ENCODE measurements around the gene AVP. TPM values are rescaled to one million over a fixed set of nuclear protein-coding genes. Genes with fewer than 3 reads are reported as not detected.
"Not testable (repeated sequence)": the region's sequence is repeated elsewhere in the genome, so short reads cannot be mapped to it uniquely, and the experiment has no call there.

Gene AVP
- polyA plus RNA-seq, 3 donors from 2014 or later: not detected

DNA sequence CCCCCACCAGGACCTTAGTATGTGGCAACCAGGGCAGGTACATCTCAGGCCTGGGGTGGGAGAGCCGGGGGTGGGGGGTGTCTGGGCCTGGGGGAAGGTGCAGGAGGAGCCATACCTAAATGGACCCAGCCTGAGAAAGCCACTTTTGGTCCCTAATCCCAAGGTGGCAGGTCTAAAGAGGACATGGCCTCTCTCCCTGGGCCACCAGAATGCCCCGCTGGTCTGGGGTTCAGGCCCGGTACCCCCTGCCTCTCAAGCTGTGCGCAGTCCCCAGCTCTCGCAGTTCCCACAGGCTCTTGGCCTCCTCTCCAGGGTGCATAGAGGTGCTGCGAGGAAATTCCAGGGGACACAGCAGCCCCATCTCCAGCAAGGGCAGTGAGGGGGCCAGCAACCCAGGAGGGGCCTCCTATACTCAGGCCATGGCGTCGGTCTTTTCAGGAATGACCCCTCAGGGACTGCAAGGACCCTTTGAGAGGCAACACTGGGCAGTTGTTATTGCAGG is 1.1 kb upstream of the AVP start:
- Mint-ChIP-seq H3K9me3 (no peaks in the 10 kb centered on the region), H3K27ac (no peak overlapping the region), H3K4me3 (no peak overlapping the region), H3K4me1 (peaks cover 0 to 12% of the 10 kb centered on the region in 2 donors), H3K36me3 (peaks cover 0 to 5% (median 0%) of the 10 kb centered on the region in 3 donors), H3K27me3 (ENCODE audit: low read depth in 3 of 3) (peaks cover 14 to 32% (median 29%) of the 10 kb centered on the region in 3 donors)
- no peak for DNase-seq

DNA sequence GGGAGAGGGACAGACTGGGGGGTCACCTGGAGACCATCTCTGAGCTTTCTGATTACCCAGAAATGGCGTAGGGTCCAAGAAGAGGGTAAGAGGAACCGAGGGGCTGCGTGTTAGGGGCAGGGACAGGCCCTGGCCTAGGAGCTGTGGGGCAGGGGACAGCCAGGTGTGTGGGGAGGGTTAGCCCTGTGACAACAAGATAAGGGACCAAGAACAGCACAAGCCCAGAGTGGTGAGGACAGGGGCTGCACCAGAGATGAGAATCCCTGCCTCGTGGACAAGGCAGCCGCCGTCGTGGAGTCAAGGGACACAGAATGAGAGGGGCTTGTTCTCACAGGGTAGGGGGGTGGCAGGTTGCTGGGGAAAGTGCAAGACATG is 449 bp upstream of the AVP start:
- Mint-ChIP-seq H3K4me1 (peaks cover 0 to 12% of the 10 kb centered on the region in 2 donors), H3K27ac (no peak overlapping the region), H3K36me3 (peaks cover 0 to 5% (median 0%) of the 10 kb centered on the region in 3 donors), H3K27me3 (ENCODE audit: low read depth in 3 of 3) (peaks cover 18 to 29% (median 28%) of the 10 kb centered on the region in 3 donors), H3K9me3 (no peaks in the 10 kb centered on the region), H3K4me3 (no peak overlapping the region)
- DNase-seq: no peak

DNA sequence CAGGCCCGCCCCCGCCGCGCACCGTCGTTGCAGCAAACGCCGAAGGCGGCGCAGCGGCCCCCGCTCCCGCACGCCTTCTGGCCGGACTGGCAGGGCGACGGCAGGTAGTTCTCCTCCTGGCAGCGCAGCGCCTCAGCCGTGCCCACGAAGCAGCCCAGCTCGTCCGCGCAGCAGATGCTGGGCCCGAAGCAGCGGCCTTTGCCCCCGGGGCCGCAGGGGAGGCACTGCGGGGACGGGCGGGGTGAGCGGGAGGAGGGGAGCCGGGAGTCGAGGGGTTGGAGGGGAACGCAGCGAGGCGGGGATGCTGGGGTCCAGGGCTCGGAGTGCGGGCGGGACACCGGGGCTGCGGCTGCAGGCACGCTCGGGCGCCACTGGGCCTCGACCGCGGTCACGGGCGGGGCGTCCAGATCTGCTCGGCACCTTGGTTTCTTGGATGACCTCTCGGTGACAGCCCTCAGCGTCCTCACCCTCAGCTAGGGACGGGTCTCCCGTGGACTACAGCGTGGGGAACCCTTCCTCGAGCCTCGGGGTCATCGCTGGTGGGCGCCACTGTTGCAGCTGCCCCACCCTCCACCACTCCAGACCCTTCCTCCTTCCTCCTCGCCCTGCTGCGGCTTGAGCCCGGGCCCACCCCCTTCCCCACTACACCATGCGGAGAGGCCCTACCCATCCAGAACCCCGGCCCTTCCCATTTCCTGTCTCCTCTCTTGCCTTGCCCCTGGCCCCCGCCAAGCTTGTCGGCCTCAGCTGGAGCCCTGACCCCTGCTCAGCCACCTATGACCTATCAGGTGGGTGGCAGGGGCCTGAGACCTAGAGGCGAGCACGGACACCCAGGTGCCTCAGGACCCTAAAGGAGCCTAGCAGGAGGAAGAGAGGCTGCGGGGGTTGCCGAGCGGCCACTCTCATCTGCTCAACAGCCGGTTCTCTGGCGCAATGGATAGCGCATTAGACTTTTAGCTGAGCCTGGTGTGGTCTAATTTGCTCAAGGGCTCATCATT is 1.3 kb downstream of the AVP start:
- H3K27me3 Mint-ChIP-seq (ENCODE audit: low read depth in 3 of 3): peaks cover 13 to 32% (median 23%) of the 10 kb centered on the region in 3 donors

DNA sequence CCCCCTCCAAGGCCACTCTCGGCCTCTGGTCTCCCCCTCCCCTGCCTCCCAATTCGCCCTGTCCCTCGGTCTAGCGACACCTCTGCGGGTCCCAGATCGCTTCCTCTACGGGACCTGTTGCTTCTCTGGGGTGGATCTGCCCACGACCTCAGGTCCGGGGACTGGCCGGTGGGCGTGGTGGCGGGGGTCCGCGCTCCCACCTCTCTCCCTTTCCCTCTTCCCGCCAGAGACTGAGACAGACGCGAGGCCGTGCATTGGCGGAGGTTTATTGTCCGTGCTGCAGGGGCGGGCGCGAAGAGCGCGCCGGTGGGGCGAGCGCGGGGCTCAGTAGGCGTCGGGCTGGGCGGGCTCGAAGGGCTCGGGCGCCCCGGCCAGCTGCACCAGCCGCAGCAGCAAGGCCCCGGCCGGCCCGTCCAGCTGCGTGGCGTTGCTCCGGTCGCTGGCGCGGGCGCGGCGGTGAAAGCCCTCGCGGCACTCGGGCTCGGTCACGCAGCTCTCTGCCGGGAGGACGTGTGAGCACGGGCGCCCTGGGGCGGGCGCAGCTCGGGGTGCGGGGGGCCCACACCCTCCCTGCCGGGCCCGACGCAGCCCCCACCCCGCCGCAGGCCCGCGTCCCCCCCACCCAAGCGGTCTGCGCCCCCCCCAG is 2.1 kb downstream of the AVP start:
- H3K4me1 Mint-ChIP-seq: peaks cover 5 to 18% of the 10 kb centered on the region in 2 donors
- peaks cover 18 to 31% (median 19%) of the 10 kb centered on the region in 3 donors for H3K27me3 Mint-ChIP-seq (ENCODE audit: low read depth in 3 of 3)
- no peak overlapping the region for H3K27ac Mint-ChIP-seq
- no peak for DNase-seq
- H3K9me3 Mint-ChIP-seq: no peaks in the 10 kb centered on the region
- peak overlapping the region; percentile 9 to 56 (median 47) for H3K4me3 Mint-ChIP-seq
- peaks cover 0 to 5% (median 3%) of the 10 kb centered on the region in 3 donors for H3K36me3 Mint-ChIP-seq

More for the DNA sequence above, 1.3 kb downstream of the AVP start:
- H3K4me3 Mint-ChIP-seq: peak overlapping the region in 3 of 5 donors; percentile 42 to 62 (median 46)
- H3K4me1 Mint-ChIP-seq: peaks cover 0 to 12% of the 10 kb centered on the region in 2 donors
- H3K9me3 Mint-ChIP-seq: no peaks in the 10 kb centered on the region
- H3K36me3 Mint-ChIP-seq: peaks cover 0 to 5% (median 0%) of the 10 kb centered on the region in 3 donors
- no peak overlapping the region for H3K27ac Mint-ChIP-seq
- DNase-seq: no peak

DNA sequence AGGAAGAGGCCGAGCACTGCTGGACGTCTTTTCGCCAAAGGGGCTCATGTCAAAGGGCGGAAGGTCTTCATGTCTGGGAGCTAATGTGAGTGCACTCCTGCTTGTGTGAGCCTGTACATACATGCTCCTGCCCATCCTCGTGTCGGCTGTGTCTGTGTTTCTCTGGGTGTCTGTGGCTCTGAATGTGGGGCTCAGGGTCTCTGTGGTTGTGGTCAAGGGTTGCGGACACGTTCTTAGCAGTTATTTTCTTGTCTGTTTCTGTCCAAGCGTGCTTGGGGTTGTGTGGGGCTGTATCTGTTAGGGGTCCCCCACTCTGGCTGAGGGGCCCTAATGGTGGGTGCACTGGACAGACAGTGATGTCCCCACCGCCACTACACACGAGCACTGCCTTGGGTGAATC is 2.9 kb downstream of the AVP start:
- DNase-seq: no peak
- Mint-ChIP-seq H3K9me3 (no peaks in the 10 kb centered on the region), H3K27ac (no peak overlapping the region), H3K36me3 (peaks cover 0 to 5% (median 3%) of the 10 kb centered on the region in 3 donors), H3K4me3 (peak overlapping the region in 3 of 5 donors; percentile 9 to 53 (median 15)), H3K27me3 (ENCODE audit: low read depth in 3 of 3) (peaks cover 18 to 29% (median 22%) of the 10 kb centered on the region in 3 donors), H3K4me1 (peaks cover 6 to 25% of the 10 kb centered on the region in 2 donors)

GRCh38 chr20:3080939-3081388 is 3.6 kb downstream of the AVP start:
- Mint-ChIP-seq H3K27me3 (ENCODE audit: low read depth in 3 of 3) (peaks cover 18 to 29% (median 23%) of the 10 kb centered on the region in 3 donors), H3K27ac (no peak overlapping the region), H3K4me3 (no peak overlapping the region), H3K4me1 (peaks cover 6 to 26% of the 10 kb centered on the region in 2 donors), H3K9me3 (no peaks in the 10 kb centered on the region), H3K36me3 (peaks cover 0 to 5% (median 3%) of the 10 kb centered on the region in 3 donors)
- no peak for DNase-seq

DNA sequence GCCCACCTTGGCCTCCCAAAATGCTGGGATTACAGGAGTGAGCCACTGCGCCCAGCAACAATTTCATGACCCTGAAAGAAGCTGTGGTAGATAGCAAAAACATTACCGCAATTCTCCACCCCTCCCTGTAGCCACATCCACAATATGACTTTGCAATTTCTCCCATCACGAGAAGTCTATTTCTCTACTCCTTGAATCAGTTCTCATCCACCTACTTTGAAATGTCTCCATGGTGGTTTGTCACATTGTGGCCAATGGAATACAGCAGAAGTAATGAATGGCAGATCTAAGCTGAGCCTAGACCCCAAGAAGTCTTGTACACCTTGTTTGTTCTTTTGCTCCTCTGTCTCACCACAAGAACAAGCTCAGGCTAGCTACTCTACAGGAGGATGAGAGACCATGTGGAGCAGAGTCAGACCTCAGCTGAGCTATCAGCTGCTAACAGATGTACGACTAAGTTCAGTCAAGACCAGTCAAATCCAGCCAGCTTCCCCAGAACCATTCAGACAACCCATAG is 6.8 kb downstream of the AVP start:
- H3K4me1 Mint-ChIP-seq: peaks cover 6 to 22% of the 10 kb centered on the region in 2 donors
- H3K27me3 Mint-ChIP-seq (ENCODE audit: low read depth in 3 of 3): peaks cover 19 to 23% (median 20%) of the 10 kb centered on the region in 3 donors
- peak in 1 of 3 donors; percentile 14 for DNase-seq
- peak overlapping the region in 4 of 5 donors; percentile 11 to 68 (median 34) for H3K4me3 Mint-ChIP-seq
- no peaks in the 10 kb centered on the region for H3K9me3 Mint-ChIP-seq
- H3K27ac Mint-ChIP-seq: peak overlapping the region in 3 of 6 donors; percentile 6 to 59 (median 26)
- peaks cover 0 to 6% (median 5%) of the 10 kb centered on the region in 3 donors for H3K36me3 Mint-ChIP-seq

DNA sequence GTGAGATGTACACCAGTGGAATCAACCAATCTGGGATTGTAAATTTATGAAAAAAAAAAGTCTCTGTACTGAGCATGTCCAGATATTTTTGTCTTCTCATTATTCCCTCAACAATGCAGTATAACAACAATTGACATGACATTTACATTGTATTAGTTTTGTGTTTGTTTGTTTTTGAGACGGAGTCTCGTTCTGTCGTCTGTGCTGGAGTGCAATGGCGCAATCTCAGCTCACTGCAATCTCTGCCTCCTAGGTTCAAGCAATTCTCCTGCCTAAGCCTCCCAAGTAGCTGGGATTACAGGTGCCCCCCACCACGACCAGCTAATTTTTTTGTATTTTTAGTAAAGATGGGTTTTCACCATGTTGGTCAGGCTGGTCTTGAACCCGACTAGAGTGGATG is 9.2 kb downstream of the AVP start:
- DNase-seq, H3K4me3 Mint-ChIP-seq, H3K9me3 Mint-ChIP-seq, H3K27ac Mint-ChIP-seq, H3K36me3 Mint-ChIP-seq: not testable (repeated sequence)
- peaks cover 19 to 23% of the 10 kb centered on the region in 2 donors for H3K4me1 Mint-ChIP-seq
- H3K27me3 Mint-ChIP-seq (ENCODE audit: low read depth in 3 of 3): peaks cover 9 to 17% (median 12%) of the 10 kb centered on the region in 3 donors

- H3K4me3 Mint-ChIP-seq: no peak overlapping the region
- DNase-seq: no peak
- H3K4me1 Mint-ChIP-seq: peaks cover 19 to 23% of the 10 kb centered on the region in 2 donors
- no peak overlapping the region for H3K27ac Mint-ChIP-seq
- H3K36me3 Mint-ChIP-seq: peaks cover 0 to 6% (median 0%) of the 10 kb centered on the region in 3 donors
- H3K9me3 Mint-ChIP-seq: no peaks in the 10 kb centered on the region
- peaks cover 9 to 15% (median 9%) of the 10 kb centered on the region in 3 donors for H3K27me3 Mint-ChIP-seq (ENCODE audit: low read depth in 3 of 3)
These were observed 9.7 kb downstream of the AVP start for GRCh38 chr20:3074812-3075211.

- H3K4me1 Mint-ChIP-seq: peaks cover 19 to 23% of the 10 kb centered on the region in 2 donors
- H3K9me3 Mint-ChIP-seq, DNase-seq, H3K36me3 Mint-ChIP-seq: not testable (repeated sequence)
- H3K27ac Mint-ChIP-seq: peak overlapping the region in 1 of 6 donors; percentile 7
- peaks cover 6 to 15% (median 9%) of the 10 kb centered on the region in 3 donors for H3K27me3 Mint-ChIP-seq (ENCODE audit: low read depth in 3 of 3)
- H3K4me3 Mint-ChIP-seq: peak overlapping the region; percentile 23 to 81 (median 27)
These were observed 11.3 kb downstream of the AVP start for GRCh38 chr20:3073251-3073643.

DNA sequence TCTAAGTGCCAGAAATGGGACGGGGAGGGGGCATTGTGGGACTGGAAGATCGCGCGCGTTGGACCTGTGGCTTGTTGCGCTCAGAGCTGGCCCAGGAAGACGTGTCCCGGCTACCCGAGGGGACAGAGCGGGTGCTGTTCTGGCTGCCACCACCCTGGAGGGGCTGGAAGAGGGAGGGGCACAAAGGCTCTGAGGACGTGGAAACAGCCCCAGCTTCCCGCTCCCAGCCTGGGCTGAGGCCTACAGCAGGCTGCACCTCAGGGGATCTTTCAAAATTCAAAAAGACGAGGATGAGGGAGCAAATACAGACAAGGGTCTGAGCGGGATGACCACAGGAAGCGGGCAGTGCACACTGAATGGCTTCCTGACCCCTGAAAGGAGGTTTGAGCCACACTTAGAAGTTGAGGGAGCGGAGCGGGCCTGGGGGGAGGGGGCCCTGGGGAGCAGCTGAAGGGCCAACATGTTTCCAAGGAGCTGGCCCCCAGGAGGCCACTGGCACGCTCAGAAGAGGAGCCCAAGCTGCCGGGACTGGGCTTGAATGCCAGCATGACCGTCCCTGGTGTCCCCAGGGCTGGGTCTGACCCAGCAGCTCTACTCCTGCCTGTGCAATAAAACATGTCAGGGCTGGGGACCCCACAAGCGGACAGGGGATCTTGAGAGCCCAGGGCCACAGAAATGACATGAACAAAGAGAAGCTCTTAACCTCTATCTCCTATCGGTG is 11.8 kb downstream of the AVP start:
- DNase-seq: no peak
- Mint-ChIP-seq H3K4me3 (peak overlapping the region; percentile 81 to 85 (median 82)), H3K9me3 (no peaks in the 10 kb centered on the region), H3K27ac (peak overlapping the region in 5 of 6 donors; percentile 49 to 79 (median 75)), H3K27me3 (ENCODE audit: low read depth in 3 of 3) (peaks cover 6 to 14% (median 6%) of the 10 kb centered on the region in 3 donors), H3K4me1 (peaks cover 17 to 20% of the 10 kb centered on the region in 2 donors), H3K36me3 (peaks cover 0 to 4% (median 3%) of the 10 kb centered on the region in 3 donors)

DNA sequence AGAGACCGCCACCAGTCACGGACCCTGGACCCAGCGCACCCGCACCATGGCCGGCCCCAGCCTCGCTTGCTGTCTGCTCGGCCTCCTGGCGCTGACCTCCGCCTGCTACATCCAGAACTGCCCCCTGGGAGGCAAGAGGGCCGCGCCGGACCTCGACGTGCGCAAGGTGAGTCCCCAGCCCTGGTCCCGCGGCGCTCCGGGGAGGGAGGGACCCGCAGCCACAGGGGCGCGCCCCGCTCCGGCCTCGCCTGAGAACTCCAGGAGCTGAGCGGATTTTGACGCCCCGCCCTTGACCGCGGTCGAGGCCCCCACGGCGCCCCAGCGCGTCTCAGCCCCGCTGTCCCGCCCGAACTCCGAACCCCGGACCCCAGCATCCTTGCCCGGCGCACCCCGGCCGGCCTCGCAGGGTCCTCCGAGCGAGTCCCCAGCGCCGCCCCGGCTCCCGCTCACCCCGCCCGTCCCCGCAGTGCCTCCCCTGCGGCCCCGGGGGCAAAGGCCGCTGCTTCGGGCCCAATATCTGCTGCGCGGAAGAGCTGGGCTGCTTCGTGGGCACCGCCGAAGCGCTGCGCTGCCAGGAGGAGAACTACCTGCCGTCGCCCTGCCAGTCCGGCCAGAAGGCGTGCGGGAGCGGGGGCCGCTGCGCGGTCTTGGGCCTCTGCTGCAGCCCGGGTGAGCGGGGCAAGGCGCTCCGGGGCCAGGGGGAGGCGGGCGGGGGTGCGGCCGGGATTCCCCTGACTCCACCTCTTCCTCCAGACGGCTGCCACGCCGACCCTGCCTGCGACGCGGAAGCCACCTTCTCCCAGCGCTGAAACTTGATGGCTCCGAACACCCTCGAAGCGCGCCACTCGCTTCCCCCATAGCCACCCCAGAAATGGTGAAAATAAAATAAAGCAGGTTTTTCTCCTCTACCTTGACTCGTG is 12.7 kb downstream of the AVP start, which contains the start of gene OXT:
OXT (plus strand) TSS at position 11 of the 920 bp plus-strand sequence; CDS start at position 47, 36 bp downstream.
- Mint-ChIP-seq H3K4me3 (peak within 1 kb of the TSS; percentile 82 to 87 (median 84)), H3K9me3 (no peaks in the 10 kb centered on the region), H3K4me1 (peaks cover 12 to 13% of the 10 kb centered on the region in 2 donors), H3K27me3 (ENCODE audit: low read depth in 3 of 3) (peaks cover 1 to 15% (median 4%) of the 10 kb centered on the region in 3 donors), H3K36me3 (peaks cover 0 to 3% (median 3%) of the 10 kb centered on the region in 3 donors), H3K27ac (peak within 1 kb of the TSS in 5 of 6 donors; percentile 49 to 79 (median 75))
- peak; percentile 44 to 55 (median 53) for DNase-seq
